H1 (cell line): ENCODE data around the gene PRKN. TPM values are rescaled to one million over a fixed set of nuclear protein-coding genes. Genes with fewer than 3 reads are reported as not detected.

Experiments
- CTCF ChIA-PET: fragments of 300-600 bp; sonication (Branson Sonifier 250); formaldehyde crosslinking; loops from one replicate; lab custom pipeline; 2021; ENCODE audit not compliant: partially characterized antibody; lab: Charles Lee
- POLR2A ChIA-PET: fragments of 300-600 bp; sonication (Branson Sonifier 250); formaldehyde crosslinking; loops from one replicate; lab custom pipeline; 2021; ENCODE audit warnings: inconsistent platforms; ENCODE audit not compliant: partially characterized antibody; lab: Charles Lee
- DNase-seq, 2 experiments: peaks; one replicate each; pipeline versions ENCODE4 v3.0.0 to v3.0.0-alpha.2; 2010 to 2022; ENCODE audit warnings: low spot score in 2 of 2, low read depth in 1 of 2, mixed read lengths in 1 of 2
- FAIRE-seq: peaks from 2 replicates; lab custom pipeline; 2011; peaks lifted over from hg19 to GRCh38; lab: Jason Lieb, UNC
- H2AFZ ChIP-seq: 2 replicates; pipeline ENCODE4 v1.8.1; 2012; ENCODE audit warnings: low read length, inconsistent platforms
- H2AK5ac ChIP-seq: 2 replicates; pipeline ENCODE4 v1.6.1; 2013; ENCODE audit warnings: low read depth, low read length
- H2BK120ac ChIP-seq: replicated peaks from 2 replicates; pipeline ENCODE3; 2013; ENCODE audit warnings: low read depth, low read length, inconsistent platforms
- H2BK12ac ChIP-seq: 2 replicates; pipeline ENCODE4 v1.6.1; 2013; ENCODE audit warnings: low read depth, low read length
- H2BK15ac ChIP-seq: 2 replicates; pipeline ENCODE4 v1.6.1; 2013; ENCODE audit warnings: low read length
- H2BK20ac ChIP-seq: 2 replicates; pipeline ENCODE4 v1.6.1; 2013; ENCODE audit warnings: low read length
- H2BK5ac ChIP-seq: 2 replicates; pipeline ENCODE4 v1.6.1; 2013; ENCODE audit warnings: low read depth, low read length
- H3K14ac ChIP-seq: 2 replicates; pipeline ENCODE4 v1.6.1; 2013; ENCODE audit warnings: inconsistent platforms; ENCODE audit not compliant: insufficient read length
- H3K18ac ChIP-seq: 2 replicates; pipeline ENCODE4 v1.6.1; 2013; ENCODE audit warnings: low read length; ENCODE audit errors: extremely low read depth
- H3K23ac ChIP-seq: 2 replicates; pipeline ENCODE4 v1.6.1; 2013; ENCODE audit warnings: inconsistent platforms; ENCODE audit not compliant: insufficient read length
- H3K23me2 ChIP-seq: 2 replicates; pipeline ENCODE4 v1.6.1; 2013; ENCODE audit warnings: low read depth, low read length
- H3K27ac ChIP-seq: 2 replicates; pipeline ENCODE4 v1.6.1; 2011; ENCODE audit warnings: low read depth, low read length, inconsistent platforms
- H3K27me3 ChIP-seq, 4 experiments: replicated peaks in 1 of 4; 1 replicate in 1 of 4; 2 replicates in 3 of 4; pipeline versions ENCODE4 v1.6.1 to v1.8.1; 2011 to 2013; ENCODE audit warnings: low read length in 3 of 4, mild to moderate bottlenecking in 3 of 4, inconsistent platforms in 2 of 4, mixed read lengths in 2 of 4, moderate library complexity in 1 of 4; ENCODE audit not compliant: control insufficient read depth in 3 of 4, insufficient read depth in 3 of 4; ENCODE audit errors: extremely low read depth in 1 of 4
- H3K36me3 ChIP-seq, 4 experiments: 2 replicates each; pipeline versions ENCODE4 v1.6.1 to v1.8.1; 2011 to 2013; ENCODE audit warnings: mild to moderate bottlenecking in 4 of 4, low read length in 3 of 4, moderate library complexity in 2 of 4, control low read depth in 1 of 4, inconsistent platforms in 1 of 4; ENCODE audit not compliant: insufficient read depth in 4 of 4, control insufficient read depth in 2 of 4
- H3K4ac ChIP-seq: replicated peaks from 2 replicates; pipeline ENCODE3; 2013; ENCODE audit warnings: low read length, low read depth, mixed read lengths, inconsistent platforms; ENCODE audit not compliant: insufficient read length
- H3K4me1 ChIP-seq, 4 experiments: replicated peaks in 1 of 4; 1 replicate in 1 of 4; 2 replicates in 3 of 4; pipeline versions ENCODE4 v1.6.1 to v1.8.1; 2011 to 2013; ENCODE audit warnings: low read length in 3 of 4, inconsistent platforms in 2 of 4, mixed read lengths in 1 of 4; ENCODE audit not compliant: insufficient read depth in 4 of 4, control insufficient read depth in 3 of 4
- H3K4me2 ChIP-seq, 2 experiments: 2 replicates each; pipeline versions ENCODE4 v1.6.1 to v1.8.1; 2011 to 2013; ENCODE audit warnings: low read depth in 2 of 2, low read length in 2 of 2, control low read depth in 1 of 2, inconsistent platforms in 1 of 2, mild to moderate bottlenecking in 1 of 2; ENCODE audit not compliant: insufficient read depth in 1 of 2
- H3K4me3 ChIP-seq, 4 experiments: fragments of 200-600, 300-600 bp in 1 of 4; sonication (generic), shearing (Covaris generic), sonication (Bioruptor Twin) in 1 of 4; 2 replicates each; pipeline versions ENCODE4 v1.5.1 to v1.8.1; 2011 to 2016; ENCODE audit warnings: low read length in 4 of 4, low read depth in 3 of 4, control low read depth in 2 of 4, inconsistent platforms in 2 of 4, mild to moderate bottlenecking in 2 of 4, mixed read lengths in 1 of 4, moderate library complexity in 1 of 4; ENCODE audit not compliant: insufficient read depth in 2 of 4; ENCODE audit errors: extremely low read depth in 1 of 4
- H3K56ac ChIP-seq: replicated peaks from 2 replicates; pipeline ENCODE3; 2013; ENCODE audit warnings: low read depth, mild to moderate bottlenecking, mixed read lengths, low read length, inconsistent platforms; ENCODE audit not compliant: insufficient read length
- H3K79me1 ChIP-seq: 2 replicates; pipeline ENCODE4 v1.6.1; 2013; ENCODE audit warnings: low read depth, low read length, control low read depth
- H3K79me2 ChIP-seq, 2 experiments: 2 replicates each; pipeline versions ENCODE4 v1.6.1 to v1.8.1; 2012 to 2013; ENCODE audit warnings: low read length in 2 of 2, mild to moderate bottlenecking in 2 of 2, inconsistent platforms in 1 of 2; ENCODE audit not compliant: insufficient read depth in 2 of 2, control insufficient read depth in 1 of 2
- H3K9ac ChIP-seq, 4 experiments: replicated peaks in 1 of 4; 1 replicate in 1 of 4; 2 replicates in 3 of 4; pipeline versions ENCODE4 v1.6.1 to v1.8.1; 2011 to 2013; ENCODE audit warnings: low read depth in 3 of 4, low read length in 3 of 4, control low read depth in 2 of 4, mild to moderate bottlenecking in 2 of 4, moderate library complexity in 2 of 4, inconsistent platforms in 1 of 4; ENCODE audit errors: extremely low read depth in 1 of 4
- H3K9me3 ChIP-seq, 2 experiments: 2 replicates each; pipeline versions ENCODE4 v1.6.1 to v1.8.1; 2012 to 2013; ENCODE audit warnings: mild to moderate bottlenecking in 2 of 2, moderate library complexity in 2 of 2, control low read depth in 1 of 2, inconsistent platforms in 1 of 2, low read depth in 1 of 2, low read length in 1 of 2, mixed read lengths in 1 of 2; ENCODE audit not compliant: insufficient read depth in 2 of 2
- H4K20me1 ChIP-seq, 2 experiments: replicated peaks in 1 of 2; 2 replicates each; pipeline versions ENCODE3 to v1.8.1; 2011 to 2013; ENCODE audit warnings: inconsistent platforms in 2 of 2, low read length in 2 of 2, mild to moderate bottlenecking in 1 of 2; ENCODE audit not compliant: insufficient read depth in 2 of 2, control insufficient read depth in 1 of 2
- H4K5ac ChIP-seq: 2 replicates; pipeline ENCODE4 v1.6.1; 2013; ENCODE audit warnings: low read length, low read depth, mixed read lengths, inconsistent platforms; ENCODE audit not compliant: insufficient read length
- H4K8ac ChIP-seq: 2 replicates; pipeline ENCODE4 v1.8.0; 2013; ENCODE audit warnings: mild to moderate bottlenecking, moderate library complexity, low read length, inconsistent platforms; ENCODE audit not compliant: insufficient read depth; ENCODE audit errors: extremely low read depth
- H4K91ac ChIP-seq: replicated peaks from 2 replicates; pipeline ENCODE3; 2013; ENCODE audit warnings: low read length, mixed read lengths, inconsistent platforms; ENCODE audit not compliant: insufficient read length
- ASH2L ChIP-seq: fragments of 200-600, 300-600 bp; sonication (generic); IDR thresholded peaks from one replicate; pipeline ENCODE4 v1.7.1; 2017; ENCODE audit warnings: low read length
- EGR1 ChIP-seq: IDR thresholded peaks from 2 replicates; pipeline ENCODE4 v1.6.1; 2011; ENCODE audit warnings: low read depth, low read length, borderline replicate concordance
- HDAC2 ChIP-seq, 2 experiments: fragments of 300-600 bp in 1 of 2; sonication (generic) in 1 of 2; IDR thresholded peaks; 2 replicates each; pipeline ENCODE4 v1.6.1; 2011 to 2012; ENCODE audit warnings: low read depth in 2 of 2, low read length in 2 of 2, mild to moderate bottlenecking in 2 of 2, moderate library complexity in 2 of 2, borderline replicate concordance in 1 of 2, inconsistent platforms in 1 of 2
- KDM1A ChIP-seq: fragments of 200-600, 300-600 bp; sonication (generic); IDR thresholded peaks from 2 replicates; pipeline ENCODE4 v1.7.1; 2016; ENCODE audit warnings: mild to moderate bottlenecking, low read length, borderline replicate concordance
- KDM4A ChIP-seq: IDR thresholded peaks from one replicate; pipeline ENCODE4 v1.7.1; 2012; ENCODE audit warnings: low read depth, mild to moderate bottlenecking, moderate library complexity, low read length, inconsistent platforms; ENCODE audit not compliant: severe bottlenecking
- KDM5A ChIP-seq: fragments of 200-600 bp; IDR thresholded peaks from 2 replicates; pipeline ENCODE4 v1.7.1; 2012; ENCODE audit warnings: mild to moderate bottlenecking, low read length, inconsistent platforms, mixed read lengths
- MAX ChIP-seq: IDR thresholded peaks from 2 replicates; pipeline ENCODE4 v1.6.1; 2012; ENCODE audit warnings: inconsistent platforms
- PHF8 ChIP-seq: fragments of 200-600 bp; sonication (generic); conservative IDR thresholded peaks from 2 replicates; pipeline ENCODE4 v1.7.1; 2012; ENCODE audit warnings: low read depth, mild to moderate bottlenecking, inconsistent platforms, low read length, moderate library complexity
- POLR2AphosphoS5 ChIP-seq: IDR thresholded peaks from 2 replicates; pipeline ENCODE4 v1.6.1; 2011; ENCODE audit warnings: low read depth, low read length
- POU5F1 ChIP-seq: IDR thresholded peaks from 2 replicates; pipeline ENCODE4 v1.6.1; 2011; ENCODE audit warnings: low read depth, mild to moderate bottlenecking, low read length, moderate library complexity
- SAP30 ChIP-seq: fragments of 300-600 bp; sonication (generic); IDR thresholded peaks from 2 replicates; pipeline ENCODE4 v1.7.1; 2012; ENCODE audit warnings: low read length, moderate library complexity, mild to moderate bottlenecking, inconsistent platforms; ENCODE audit not compliant: insufficient read depth, insufficient replicate concordance
- SP1 ChIP-seq: IDR thresholded peaks from 2 replicates; pipeline ENCODE4 v1.6.1; 2011; ENCODE audit warnings: low read depth, low read length
- SP4 ChIP-seq: IDR thresholded peaks from 2 replicates; pipeline ENCODE4 v1.6.1; 2012; ENCODE audit warnings: low read length, inconsistent platforms
- TBP ChIP-seq: IDR thresholded peaks from 2 replicates; pipeline ENCODE4 v1.6.1; 2011; ENCODE audit warnings: low read depth, low read length, improper control_type of control experiment
- TCF12 ChIP-seq: IDR thresholded peaks from 2 replicates; pipeline ENCODE4 v1.6.1; 2011; ENCODE audit warnings: low read depth, mild to moderate bottlenecking, low read length
- WGBS, 2 experiments: shearing (Covaris generic) in 1 of 2; methylation state at CpG; one replicate each; pipeline versions ENCODE4 v1.1.6 to v1.1.7; 2013 to 2015; ENCODE audit warnings: low lambda C conversion rate in 2 of 2, mixed read lengths in 2 of 2, inconsistent platforms in 1 of 2, low coverage in 1 of 2, missing lambda C conversion rate in 1 of 2; ENCODE audit not compliant: insufficient replicate concordance in 2 of 2, insufficient coverage in 1 of 2, insufficient read length in 1 of 2; ENCODE audit errors: extremely low coverage in 1 of 2, missing lambda C conversion rate in 1 of 2; 5-methylcytosine and 5-hydroxymethylcytosine counted together
- polyA plus RNA-seq, 7 experiments: library from polyadenylated mRNA; depleted of rRNA in 3 of 7; stranded (reverse) in 5 of 7; unstranded in 2 of 7; fragments of >200 nt in 5 of 7; fragments of 200-250 nt in 2 of 7; gene quantifications; 1 replicate in 5 of 7; 2 replicates in 1 of 7; 4 replicates in 1 of 7; pipeline versions ENCODE4 v1.2.1 to v1.2.3, GENCODE V29; 2011 to 2013; ENCODE audit warnings: missing spikeins in 2 of 7, mixed read lengths in 2 of 7
- total RNA-seq: library from RNA; stranded (reverse); fragmentation: NEBNext Ultra II Directional; extraction: Animal tissue kit (Norgen Biotek cat#: 25700); gene quantifications from 2 replicates; pipeline ENCODE4 v1.2.1, GENCODE V29; 2021

PRKN gene
- total and polyA plus RNA-seq, 2 of the 8 experiments (the other 6 are each of a cell fraction or from before 2014, with no cell fraction given): 0.13 to 0.29 TPM

DNA sequence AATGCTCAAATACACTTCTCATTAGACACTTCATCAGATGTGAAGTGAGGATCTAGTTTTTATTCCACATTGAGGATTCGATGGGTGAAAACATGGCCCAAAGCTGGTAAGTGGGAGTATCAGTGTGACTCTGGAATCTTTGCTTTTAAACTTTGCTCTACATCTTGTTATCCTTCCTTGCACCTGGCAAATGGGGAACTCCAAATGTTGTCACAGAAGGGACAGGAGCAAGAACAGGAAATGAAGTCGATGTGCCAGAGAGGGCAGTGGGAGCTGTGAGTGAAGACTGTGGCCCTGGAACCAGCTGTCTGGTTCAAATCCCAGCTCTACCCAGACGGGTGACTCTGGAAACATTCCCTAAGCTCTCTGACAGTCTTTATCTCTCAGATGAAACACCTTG, 1367.0 kb downstream of the PRKN start:
- Histone ChIP-seq H3K9ac (no peak overlapping the region), H3K4me1 (no peaks in the 10 kb centered on the region; a peak in 1 of 7 replicates), H3K18ac (no peak overlapping the region), H2BK12ac (no peak overlapping the region), H3K27ac (no peak overlapping the region), H2AFZ (no peak overlapping the region), H2BK15ac (no peak overlapping the region), H2BK120ac (no peak overlapping the region), H3K4me3 (no peak overlapping the region), H3K79me2 (no peaks in the 10 kb centered on the region), H4K20me1 (no peaks in the 10 kb centered on the region), H4K5ac (no peak overlapping the region), H3K56ac (no peak overlapping the region), H3K4ac (no peak overlapping the region), H4K91ac (no peak overlapping the region), H3K23ac (no peak overlapping the region), H3K14ac (no peak overlapping the region), H3K4me2 (no peak overlapping the region), H2BK20ac (no peak overlapping the region), H3K27me3 (no peaks in the 10 kb centered on the region), H3K23me2 (no peaks in the 10 kb centered on the region; the same call in 1 of the 2 replicates), H3K79me1 (no peaks in the 10 kb centered on the region), H2BK5ac (no peak overlapping the region), H3K9me3 (0 out of 4 replicates have a peak, but pooled peaks cover 3 to 8% of the 10 kb centered on the region in 2 experiments), H4K8ac (no peak overlapping the region), H2AK5ac (no peak overlapping the region), H3K36me3 (no peaks in the 10 kb centered on the region)
- FAIRE-seq (no peak), DNase-seq (no peak)
- ChIA-PET POLR2A (no interaction called here), CTCF (interaction anchor here (0.7 to 6.4 kb wide), 4 partner anchors 13 to 259 kb away, joined by 3 to 67 read pairs (median 5); no protein-coding TSS in a partner anchor)
- 92% methylated on average over 3 of the region's 3 CpGs; no CpG with 5 or more reads in 1 of the 2 experiments for WGBS, 2 experiments
- TF ChIP-seq KDM4A: no peak
- no peak for TF ChIP-seq SAP30
- TF ChIP-seq EGR1: no peak
- TF ChIP-seq POLR2AphosphoS5: no peak
- TF ChIP-seq POU5F1: no peak
- TF ChIP-seq TBP: no peak
- no peak for TF ChIP-seq HDAC2 (IDR thresholded peaks at IDR 0.05; ENCODE audit: borderline replicate concordance in 1 of 2, low read depth in 2 of 2, low read length in 2 of 2)
- TF ChIP-seq ASH2L: no peak
- no peak for TF ChIP-seq SP1
- no peak for TF ChIP-seq TCF12
- no peak for TF ChIP-seq PHF8
- TF ChIP-seq KDM1A: no peak
- no peak for TF ChIP-seq MAX
- no peak for TF ChIP-seq KDM5A
- TF ChIP-seq SP4: no peak
